ENCODE data around the gene CCDC85C. TPM values are rescaled to one million over a fixed set of nuclear protein-coding genes. Genes with fewer than 3 reads are reported as not detected.

The CCDC85C gene
- total and polyA plus RNA-seq, 10 of the 15 experiments (the other 5 are each of a cell fraction or from before 2014, with no cell fraction given): 0.03 to 3.6 (median 1.1) TPM

DNA sequence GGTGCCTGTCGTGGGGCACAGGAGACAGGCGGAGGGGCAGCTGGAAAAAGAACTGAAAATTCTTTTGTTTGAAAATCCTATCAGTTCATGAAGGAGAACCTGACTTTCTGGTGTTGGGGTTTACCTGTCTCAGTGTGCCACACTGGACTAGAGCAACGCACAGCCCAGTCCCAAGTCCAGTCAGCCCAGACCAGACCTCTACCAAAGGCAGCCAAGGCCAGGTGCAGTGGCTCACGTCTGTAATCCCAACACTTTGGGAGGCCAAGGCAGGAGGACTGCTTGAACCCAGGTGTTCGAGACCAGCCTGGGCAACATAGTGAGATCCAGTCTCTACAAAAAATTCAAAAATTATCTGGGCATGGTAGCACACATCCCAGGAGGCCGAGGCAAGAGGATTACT is 4.6 kb downstream of the CCDC85C start:
- no peaks in the 10 kb centered on the region for H4K20me1 ChIP-seq (ENCODE audit: control insufficient read depth, insufficient read depth)
- H3K4me1 ChIP-seq (ENCODE audit: control insufficient read depth, insufficient read depth, low read length): peaks cover 11% of the 10 kb centered on the region; the same call in 1 of the 2 replicates
- intact Hi-C loops (cut with micrococcal nuclease; ENCODE audit: unreplicated experiment): no loop called here
- no peaks in the 10 kb centered on the region for H3K9me3 ChIP-seq (replicated peaks; ENCODE audit: control insufficient read depth, insufficient read depth, low read length)
- no peaks in the 10 kb centered on the region for H3K79me2 ChIP-seq (ENCODE audit: control insufficient read depth, insufficient read depth, low read length)
- ChIA-PET POLR2A (no interaction called here), CTCF (no interaction called here), SMC1A (ENCODE audit: uncharacterized antibody, unreplicated experiment) (no interaction called here), RAD21 (ENCODE audit: unreplicated experiment) (no interaction called here)
- ATAC-seq (no peak), DNase-seq (ENCODE audit: low read depth, low spot score) (no peak), FAIRE-seq (no peak)
- no peaks in the 10 kb centered on the region for H3K36me3 ChIP-seq (ENCODE audit: control insufficient read depth in 2 of 2, insufficient read depth in 2 of 2, low read length in 1 of 2)
- H3K4me2 ChIP-seq (ENCODE audit: control insufficient read depth, insufficient read depth): no peak overlapping the region
- H3K9ac ChIP-seq (ENCODE audit: control insufficient read depth, insufficient read depth, low read length): no peak overlapping the region
- no peak overlapping the region for H3K4me3 ChIP-seq
- BruUV-seq (replicated peaks): no TSS peak
- no peak overlapping the region for H2AFZ ChIP-seq (ENCODE audit: control insufficient read depth, low read depth, low read length)
- H3K27ac ChIP-seq (ENCODE audit: control insufficient read depth, insufficient read depth): no peak overlapping the region
- in situ Hi-C loops (cut with MboI): no loop called here
- no peaks in the 10 kb centered on the region; a peak in 1 of 4 replicates for H3K27me3 ChIP-seq (replicated peaks in 1 of 2; ENCODE audit: control insufficient read depth in 2 of 2, insufficient read depth in 2 of 2, low read length in 1 of 2)
- WGBS (ENCODE audit: insufficient coverage, insufficient replicate concordance, low lambda C conversion rate, missing lambda C conversion rate): 35% methylated on average over 6 of the region's 6 CpGs
- TF ChIP-seq TBL1XR1 (IDR thresholded peaks at IDR 0.05; ENCODE audit: low read depth, low read length) (no peak), HDAC6 (IDR thresholded peaks at IDR 0.05; ENCODE audit: unreplicated experiment) (no peak), MEF2B (IDR thresholded peaks at IDR 0.05; ENCODE audit: partially characterized antibody, poor library complexity, severe bottlenecking) (no peak), TCF12 (IDR thresholded peaks at IDR 0.05; ENCODE audit: low read depth, low read length) (no peak), EP300 (IDR thresholded peaks at IDR 0.05; ENCODE audit: borderline replicate concordance in 1 of 2, control insufficient read depth in 1 of 2, low read depth in 2 of 2, low read length in 2 of 2) (no peak), ZSCAN29 (IDR thresholded peaks at IDR 0.05) (no peak), NFXL1 (IDR thresholded peaks at IDR 0.05; ENCODE audit: borderline replicate concordance) (no peak), MEF2A (IDR thresholded peaks at IDR 0.05; ENCODE audit: insufficient read depth, low read depth, low read length) (no peak), RUNX3 (IDR thresholded peaks at IDR 0.05; ENCODE audit: low read length) (no peak), ATF7 (IDR thresholded peaks at IDR 0.05; ENCODE audit: low read depth) (no peak), NR2C1 (IDR thresholded peaks at IDR 0.05) (no peak), ZNF24 (IDR thresholded peaks at IDR 0.05) (no peak), DPF2 (IDR thresholded peaks at IDR 0.05) (no peak), BRCA1 (IDR thresholded peaks at IDR 0.05; ENCODE audit: low read depth, low read length) (no peak), POU2F2 (IDR thresholded peaks at IDR 0.05; ENCODE audit: borderline replicate concordance, low read depth, low read length) (no peak)
- TF ChIP-seq, protein P1, sequence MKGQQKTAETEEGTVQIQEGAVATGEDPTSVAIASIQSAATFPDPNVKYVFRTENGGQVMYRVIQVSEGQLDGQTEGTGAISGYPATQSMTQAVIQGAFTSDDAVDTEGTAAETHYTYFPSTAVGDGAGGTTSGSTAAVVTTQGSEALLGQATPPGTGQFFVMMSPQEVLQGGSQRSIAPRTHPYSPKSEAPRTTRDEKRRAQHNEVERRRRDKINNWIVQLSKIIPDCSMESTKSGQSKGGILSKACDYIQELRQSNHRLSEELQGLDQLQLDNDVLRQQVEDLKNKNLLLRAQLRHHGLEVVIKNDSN (IDR thresholded peaks at IDR 0.05; ENCODE audit: borderline replicate concordance, extremely low read length, insufficient read depth, low read depth, low read length): no peak
- TF ChIP-seq, protein P2, sequence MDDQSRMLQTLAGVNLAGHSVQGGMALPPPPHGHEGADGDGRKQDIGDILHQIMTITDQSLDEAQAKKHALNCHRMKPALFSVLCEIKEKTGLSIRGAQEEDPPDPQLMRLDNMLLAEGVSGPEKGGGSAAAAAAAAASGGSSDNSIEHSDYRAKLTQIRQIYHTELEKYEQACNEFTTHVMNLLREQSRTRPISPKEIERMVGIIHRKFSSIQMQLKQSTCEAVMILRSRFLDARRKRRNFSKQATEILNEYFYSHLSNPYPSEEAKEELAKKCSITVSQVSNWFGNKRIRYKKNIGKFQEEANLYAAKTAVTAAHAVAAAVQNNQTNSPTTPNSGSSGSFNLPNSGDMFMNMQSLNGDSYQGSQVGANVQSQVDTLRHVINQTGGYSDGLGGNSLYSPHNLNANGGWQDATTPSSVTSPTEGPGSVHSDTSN (IDR thresholded peaks at IDR 0.05; ENCODE audit: insufficient replicate concordance, low read depth, low read length): no peak
- TF ChIP-seq, protein P3, sequence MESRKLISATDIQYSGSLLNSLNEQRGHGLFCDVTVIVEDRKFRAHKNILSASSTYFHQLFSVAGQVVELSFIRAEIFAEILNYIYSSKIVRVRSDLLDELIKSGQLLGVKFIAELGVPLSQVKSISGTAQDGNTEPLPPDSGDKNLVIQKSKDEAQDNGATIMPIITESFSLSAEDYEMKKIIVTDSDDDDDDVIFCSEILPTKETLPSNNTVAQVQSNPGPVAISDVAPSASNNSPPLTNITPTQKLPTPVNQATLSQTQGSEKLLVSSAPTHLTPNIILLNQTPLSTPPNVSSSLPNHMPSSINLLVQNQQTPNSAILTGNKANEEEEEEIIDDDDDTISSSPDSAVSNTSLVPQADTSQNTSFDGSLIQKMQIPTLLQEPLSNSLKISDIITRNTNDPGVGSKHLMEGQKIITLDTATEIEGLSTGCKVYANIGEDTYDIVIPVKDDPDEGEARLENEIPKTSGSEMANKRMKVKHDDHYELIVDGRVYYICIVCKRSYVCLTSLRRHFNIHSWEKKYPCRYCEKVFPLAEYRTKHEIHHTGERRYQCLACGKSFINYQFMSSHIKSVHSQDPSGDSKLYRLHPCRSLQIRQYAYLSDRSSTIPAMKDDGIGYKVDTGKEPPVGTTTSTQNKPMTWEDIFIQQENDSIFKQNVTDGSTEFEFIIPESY (IDR thresholded peaks at IDR 0.05): no peak

Measured in GM12878 (cell line).